ENCODE data around the gene THRB.

Gene THRB

GRCh38 chr3:24364359-24364758 lies 130.3 kb downstream of the THRB start:
- no peak for DNase-seq (ENCODE audit: low read depth)
- H3K4me3 ChIP-seq (ENCODE audit: low read depth, low read length) = no peak overlapping the region
- TF ChIP-seq MYC (IDR thresholded peaks at IDR 0.05; ENCODE audit: low read depth, low read length) = no peak
- TF ChIP-seq POLR2A (IDR thresholded peaks at IDR 0.05; ENCODE audit: extremely low read depth, insufficient read length) = no peak
- no peak for TF ChIP-seq CTCF (IDR thresholded peaks at IDR 0.05; ENCODE audit: low read depth, low read length)
- no peak for TF ChIP-seq MAX (IDR thresholded peaks at IDR 0.05; ENCODE audit: low read depth, low read length)

GRCh38 chr3:24363242-24363641 lies 131.4 kb downstream of the THRB start:
- H3K4me3 ChIP-seq (ENCODE audit: low read depth, low read length) = no peak overlapping the region
- DNase-seq (ENCODE audit: low read depth) = peak; percentile 13
- TF ChIP-seq MAX (IDR thresholded peaks at IDR 0.05; ENCODE audit: low read depth, low read length) (no peak), CTCF (IDR thresholded peaks at IDR 0.05; ENCODE audit: low read depth, low read length) (no peak), POLR2A (IDR thresholded peaks at IDR 0.05; ENCODE audit: extremely low read depth, insufficient read length) (no peak), MYC (IDR thresholded peaks at IDR 0.05; ENCODE audit: low read depth, low read length) (no peak)

GRCh38 chr3:24361623-24362022 lies 133.0 kb downstream of the THRB start:
- TF ChIP-seq MAX (IDR thresholded peaks at IDR 0.05; ENCODE audit: low read depth, low read length) (no peak), MYC (IDR thresholded peaks at IDR 0.05; ENCODE audit: low read depth, low read length) (no peak), CTCF (IDR thresholded peaks at IDR 0.05; ENCODE audit: low read depth, low read length) (no peak), POLR2A (IDR thresholded peaks at IDR 0.05; ENCODE audit: extremely low read depth, insufficient read length) (no peak)
- no peak overlapping the region for H3K4me3 ChIP-seq (ENCODE audit: low read depth, low read length)
- DNase-seq (ENCODE audit: low read depth) = no peak

GRCh38 chr3:24360957-24361356 lies 133.7 kb downstream of the THRB start:
- DNase-seq (ENCODE audit: low read depth) = no peak
- no peak overlapping the region for H3K4me3 ChIP-seq (ENCODE audit: low read depth, low read length)
- TF ChIP-seq CTCF (IDR thresholded peaks at IDR 0.05; ENCODE audit: low read depth, low read length) (no peak), POLR2A (IDR thresholded peaks at IDR 0.05; ENCODE audit: extremely low read depth, insufficient read length) (no peak)

GRCh38 chr3:24359645-24360462 lies 134.8 kb downstream of the THRB start:
- DNase-seq (ENCODE audit: low read depth) = no peak
- no peak overlapping the region for H3K4me3 ChIP-seq (ENCODE audit: low read depth, low read length)
- TF ChIP-seq CTCF (IDR thresholded peaks at IDR 0.05; ENCODE audit: low read depth, low read length) (no peak), POLR2A (IDR thresholded peaks at IDR 0.05; ENCODE audit: extremely low read depth, insufficient read length) (no peak), MAX (IDR thresholded peaks at IDR 0.05; ENCODE audit: low read depth, low read length) (no peak), MYC (IDR thresholded peaks at IDR 0.05; ENCODE audit: low read depth, low read length) (no peak)
